Measurements from ENCODE around the gene IP6K2. TPM values are rescaled to one million over a fixed set of nuclear protein-coding genes. Genes with fewer than 3 reads are reported as not detected.

The IP6K2 gene
- total and polyA plus RNA-seq, 2 experiments from 2014 or later, result 97.0 to 97.4 TPM

DNA sequence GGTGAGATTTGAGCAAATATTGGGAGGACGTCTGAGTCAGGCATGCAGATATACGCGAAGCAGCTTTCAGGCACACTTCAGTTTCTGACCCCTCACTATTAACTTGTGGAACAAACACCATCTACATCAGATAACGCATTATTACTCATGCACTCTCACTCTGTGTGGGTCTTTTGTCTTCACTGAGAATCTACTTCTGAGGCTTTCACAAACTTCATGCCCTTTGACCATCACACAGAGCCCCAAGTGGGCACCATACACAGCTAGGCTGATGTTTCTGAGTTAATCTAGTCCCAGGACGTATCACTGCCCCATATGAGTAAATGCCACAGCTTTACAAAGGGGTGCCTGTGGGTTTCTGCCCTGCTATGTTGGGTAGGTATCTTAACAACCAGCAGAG is 39.6 kb upstream of the IP6K2 start (continued):
- TF ChIP-seq, protein P1, sequence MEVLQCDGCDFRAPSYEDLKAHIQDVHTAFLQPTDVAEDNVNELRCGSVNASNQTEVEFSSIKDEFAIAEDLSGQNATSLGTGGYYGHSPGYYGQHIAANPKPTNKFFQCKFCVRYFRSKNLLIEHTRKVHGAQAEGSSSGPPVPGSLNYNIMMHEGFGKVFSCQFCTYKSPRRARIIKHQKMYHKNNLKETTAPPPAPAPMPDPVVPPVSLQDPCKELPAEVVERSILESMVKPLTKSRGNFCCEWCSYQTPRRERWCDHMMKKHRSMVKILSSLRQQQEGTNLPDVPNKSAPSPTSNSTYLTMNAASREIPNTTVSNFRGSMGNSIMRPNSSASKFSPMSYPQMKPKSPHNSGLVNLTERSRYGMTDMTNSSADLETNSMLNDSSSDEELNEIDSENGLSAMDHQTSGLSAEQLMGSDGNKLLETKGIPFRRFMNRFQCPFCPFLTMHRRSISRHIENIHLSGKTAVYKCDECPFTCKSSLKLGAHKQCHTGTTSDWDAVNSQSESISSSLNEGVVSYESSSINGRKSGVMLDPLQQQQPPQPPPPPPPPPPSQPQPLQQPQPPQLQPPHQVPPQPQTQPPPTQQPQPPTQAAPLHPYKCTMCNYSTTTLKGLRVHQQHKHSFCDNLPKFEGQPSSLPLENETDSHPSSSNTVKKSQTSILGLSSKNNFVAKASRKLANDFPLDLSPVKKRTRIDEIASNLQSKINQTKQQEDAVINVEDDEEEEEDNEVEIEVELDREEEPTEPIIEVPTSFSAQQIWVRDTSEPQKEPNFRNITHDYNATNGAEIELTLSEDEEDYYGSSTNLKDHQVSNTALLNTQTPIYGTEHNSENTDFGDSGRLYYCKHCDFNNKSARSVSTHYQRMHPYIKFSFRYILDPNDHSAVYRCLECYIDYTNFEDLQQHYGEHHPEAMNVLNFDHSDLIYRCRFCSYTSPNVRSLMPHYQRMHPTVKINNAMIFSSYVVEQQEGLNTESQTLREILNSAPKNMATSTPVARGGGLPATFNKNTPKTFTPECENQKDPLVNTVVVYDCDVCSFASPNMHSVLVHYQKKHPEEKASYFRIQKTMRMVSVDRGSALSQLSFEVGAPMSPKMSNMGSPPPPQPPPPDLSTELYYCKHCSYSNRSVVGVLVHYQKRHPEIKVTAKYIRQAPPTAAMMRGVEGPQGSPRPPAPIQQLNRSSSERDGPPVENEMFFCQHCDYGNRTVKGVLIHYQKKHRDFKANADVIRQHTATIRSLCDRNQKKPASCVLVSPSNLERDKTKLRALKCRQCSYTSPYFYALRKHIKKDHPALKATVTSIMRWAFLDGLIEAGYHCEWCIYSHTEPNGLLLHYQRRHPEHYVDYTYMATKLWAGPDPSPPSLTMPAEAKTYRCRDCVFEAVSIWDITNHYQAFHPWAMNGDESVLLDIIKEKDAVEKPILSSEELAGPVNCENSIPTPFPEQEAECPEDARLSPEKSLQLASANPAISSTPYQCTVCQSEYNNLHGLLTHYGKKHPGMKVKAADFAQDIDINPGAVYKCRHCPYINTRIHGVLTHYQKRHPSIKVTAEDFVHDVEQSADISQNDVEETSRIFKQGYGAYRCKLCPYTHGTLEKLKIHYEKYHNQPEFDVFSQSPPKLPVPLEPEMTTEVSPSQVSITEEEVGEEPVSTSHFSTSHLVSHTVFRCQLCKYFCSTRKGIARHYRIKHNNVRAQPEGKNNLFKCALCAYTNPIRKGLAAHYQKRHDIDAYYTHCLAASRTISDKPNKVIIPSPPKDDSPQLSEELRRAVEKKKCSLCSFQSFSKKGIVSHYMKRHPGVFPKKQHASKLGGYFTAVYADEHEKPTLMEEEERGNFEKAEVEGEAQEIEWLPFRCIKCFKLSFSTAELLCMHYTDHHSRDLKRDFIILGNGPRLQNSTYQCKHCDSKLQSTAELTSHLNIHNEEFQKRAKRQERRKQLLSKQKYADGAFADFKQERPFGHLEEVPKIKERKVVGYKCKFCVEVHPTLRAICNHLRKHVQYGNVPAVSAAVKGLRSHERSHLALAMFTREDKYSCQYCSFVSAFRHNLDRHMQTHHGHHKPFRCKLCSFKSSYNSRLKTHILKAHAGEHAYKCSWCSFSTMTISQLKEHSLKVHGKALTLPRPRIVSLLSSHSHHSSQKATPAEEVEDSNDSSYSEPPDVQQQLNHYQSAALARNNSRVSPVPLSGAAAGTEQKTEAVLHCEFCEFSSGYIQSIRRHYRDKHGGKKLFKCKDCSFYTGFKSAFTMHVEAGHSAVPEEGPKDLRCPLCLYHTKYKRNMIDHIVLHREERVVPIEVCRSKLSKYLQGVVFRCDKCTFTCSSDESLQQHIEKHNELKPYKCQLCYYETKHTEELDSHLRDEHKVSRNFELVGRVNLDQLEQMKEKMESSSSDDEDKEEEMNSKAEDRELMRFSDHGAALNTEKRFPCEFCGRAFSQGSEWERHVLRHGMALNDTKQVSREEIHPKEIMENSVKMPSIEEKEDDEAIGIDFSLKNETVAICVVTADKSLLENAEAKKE (CRISPR knock-in tag; IDR thresholded peaks at IDR 0.05), result no peak
- TF ChIP-seq ZNF114 (CRISPR knock-in tag; IDR thresholded peaks at IDR 0.05) (no peak), EZH2 (IDR thresholded peaks at IDR 0.05; ENCODE audit: low read depth, unreplicated experiment) (no peak), POLR2AphosphoS5 (IDR thresholded peaks at IDR 0.05; ENCODE audit: low read depth) (no peak), JUNB (IDR thresholded peaks at IDR 0.05; ENCODE audit: unreplicated experiment) (no peak), CREB1 (CRISPR knock-in tag; IDR thresholded peaks at IDR 0.05; ENCODE audit: low read depth) (no peak)
- TF ChIP-seq, protein P2, sequence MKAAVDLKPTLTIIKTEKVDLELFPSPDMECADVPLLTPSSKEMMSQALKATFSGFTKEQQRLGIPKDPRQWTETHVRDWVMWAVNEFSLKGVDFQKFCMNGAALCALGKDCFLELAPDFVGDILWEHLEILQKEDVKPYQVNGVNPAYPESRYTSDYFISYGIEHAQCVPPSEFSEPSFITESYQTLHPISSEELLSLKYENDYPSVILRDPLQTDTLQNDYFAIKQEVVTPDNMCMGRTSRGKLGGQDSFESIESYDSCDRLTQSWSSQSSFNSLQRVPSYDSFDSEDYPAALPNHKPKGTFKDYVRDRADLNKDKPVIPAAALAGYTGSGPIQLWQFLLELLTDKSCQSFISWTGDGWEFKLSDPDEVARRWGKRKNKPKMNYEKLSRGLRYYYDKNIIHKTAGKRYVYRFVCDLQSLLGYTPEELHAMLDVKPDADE (IDR thresholded peaks at IDR 0.05), result no peak
- TF ChIP-seq, protein P3, sequence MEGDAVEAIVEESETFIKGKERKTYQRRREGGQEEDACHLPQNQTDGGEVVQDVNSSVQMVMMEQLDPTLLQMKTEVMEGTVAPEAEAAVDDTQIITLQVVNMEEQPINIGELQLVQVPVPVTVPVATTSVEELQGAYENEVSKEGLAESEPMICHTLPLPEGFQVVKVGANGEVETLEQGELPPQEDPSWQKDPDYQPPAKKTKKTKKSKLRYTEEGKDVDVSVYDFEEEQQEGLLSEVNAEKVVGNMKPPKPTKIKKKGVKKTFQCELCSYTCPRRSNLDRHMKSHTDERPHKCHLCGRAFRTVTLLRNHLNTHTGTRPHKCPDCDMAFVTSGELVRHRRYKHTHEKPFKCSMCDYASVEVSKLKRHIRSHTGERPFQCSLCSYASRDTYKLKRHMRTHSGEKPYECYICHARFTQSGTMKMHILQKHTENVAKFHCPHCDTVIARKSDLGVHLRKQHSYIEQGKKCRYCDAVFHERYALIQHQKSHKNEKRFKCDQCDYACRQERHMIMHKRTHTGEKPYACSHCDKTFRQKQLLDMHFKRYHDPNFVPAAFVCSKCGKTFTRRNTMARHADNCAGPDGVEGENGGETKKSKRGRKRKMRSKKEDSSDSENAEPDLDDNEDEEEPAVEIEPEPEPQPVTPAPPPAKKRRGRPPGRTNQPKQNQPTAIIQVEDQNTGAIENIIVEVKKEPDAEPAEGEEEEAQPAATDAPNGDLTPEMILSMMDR (conservative IDR thresholded peaks at IDR 0.05; ENCODE audit: low read depth in 2 of 2), result no peak

All from GM23338 (cell line).